GM12892 (cell line): Measurements from ENCODE around the gene RNF34.

ENCODE experiments used
- POLR2A ChIP-seq: IDR thresholded peaks from 2 replicates; pipeline ENCODE4 v1.6.1; 2011; ENCODE audit warnings: low read depth, low read length, control low read depth
- POLR2AphosphoS5 ChIP-seq: IDR thresholded peaks from 2 replicates; pipeline ENCODE4 v1.6.1; 2011; ENCODE audit warnings: low read depth, low read length, control low read depth

- peak; percentile 95 for TF ChIP-seq POLR2A
- TF ChIP-seq POLR2AphosphoS5: peak; percentile 94
Observed at GRCh38 chr12:121351820-121352681, 47.9 kb upstream of the RNF34 start, which contains the start of gene ANAPC5.
